Measurements from ENCODE around the gene SPECC1. TPM values are rescaled to one million over a fixed set of nuclear protein-coding genes. Genes with fewer than 3 reads are reported as not detected.

SPECC1 gene
- total and polyA plus RNA-seq, 2 donors (not counting 3 experiments of a cell fraction or from before 2014, with no cell fraction given): 5.3 to 20.4 TPM

DNA sequence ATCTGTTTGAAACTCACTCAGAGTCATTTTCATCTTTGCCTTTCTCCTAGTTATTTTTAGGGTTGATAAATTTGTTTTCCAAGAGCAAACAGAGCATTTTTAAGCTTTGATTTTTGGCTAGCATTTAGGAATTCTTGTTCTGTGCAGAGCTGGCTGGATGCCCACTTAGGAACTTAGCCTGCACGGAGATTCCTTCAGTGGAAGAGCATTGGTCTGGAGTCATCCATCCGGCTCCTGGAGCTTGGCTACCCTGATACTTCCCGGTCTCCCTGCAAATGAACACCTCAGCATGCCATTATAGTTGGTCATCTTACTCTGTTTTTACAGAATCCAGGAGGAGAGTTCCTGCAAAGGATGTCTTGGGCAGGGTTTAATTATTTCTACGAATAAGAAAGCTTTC, 57.1 kb downstream of the SPECC1 start:
- no TSS peak for BruUV-seq (replicated peaks)
- Histone ChIP-seq H3K36me3 (ENCODE audit: control insufficient read depth in 2 of 2, extremely low read depth in 1 of 2, insufficient read depth in 2 of 2, low read length in 2 of 2) (no peaks in the 10 kb centered on the region), H3K27ac (ENCODE audit: insufficient read depth, low read depth, low read length) (no peak overlapping the region), H3K27me3 (ENCODE audit: control insufficient read depth in 2 of 2, insufficient read depth in 2 of 2, low read length in 2 of 2) (no peaks in the 10 kb centered on the region), H4K20me1 (replicated peaks; ENCODE audit: control insufficient read depth, extremely low read depth, insufficient read depth, low read length) (no peaks in the 10 kb centered on the region), H3K4me1 (ENCODE audit: control insufficient read depth, extremely low read depth, insufficient read depth, low read length) (no peaks in the 10 kb centered on the region), H2AFZ (ENCODE audit: low read depth, low read length) (no peak overlapping the region), H3K9ac (replicated peaks; ENCODE audit: extremely low read depth, insufficient read depth, low read length) (no peak overlapping the region), H3K4me2 (ENCODE audit: insufficient read depth, low read length) (no peak overlapping the region), H3K9me1 (replicated peaks; ENCODE audit: control insufficient read depth, extremely low read depth, insufficient read depth, low read length) (no peaks in the 10 kb centered on the region), H3K9me3 (replicated peaks; ENCODE audit: control insufficient read depth, insufficient read depth, low read length) (no peaks in the 10 kb centered on the region), H3K79me2 (ENCODE audit: control insufficient read depth, insufficient read depth, low read length) (no peaks in the 10 kb centered on the region), H3K4me3 (replicated peaks in 1 of 3; ENCODE audit: insufficient read depth in 1 of 3, low read depth in 1 of 3, low read length in 3 of 3) (no peak overlapping the region)
- no peak for TF ChIP-seq FOS (IDR thresholded peaks at IDR 0.05; ENCODE audit: borderline replicate concordance, insufficient read depth, low read length)
- TF ChIP-seq POLR2A (IDR thresholded peaks at IDR 0.05; ENCODE audit: low read depth, low read length): no peak
- no peak for TF ChIP-seq EZH2 (IDR thresholded peaks at IDR 0.05; ENCODE audit: borderline replicate concordance, low read depth, low read length, severe bottlenecking)
- TF ChIP-seq MYC (IDR thresholded peaks at IDR 0.05; ENCODE audit: low read depth, low read length): no peak
- no peak for TF ChIP-seq CTCF (IDR thresholded peaks at IDR 0.05; ENCODE audit: extremely low read depth in 1 of 2, insufficient read depth in 1 of 2, low read depth in 1 of 2, low read length in 2 of 2)
- TF ChIP-seq JUN (IDR thresholded peaks at IDR 0.05; ENCODE audit: borderline replicate concordance, insufficient read depth, insufficient read length, low read depth): no peak
- no peak for TF ChIP-seq POLR2AphosphoS5 (IDR thresholded peaks at IDR 0.05; ENCODE audit: insufficient read depth, low read depth, low read length)
- TF ChIP-seq GATA2 (IDR thresholded peaks at IDR 0.05; ENCODE audit: insufficient read depth, insufficient read length, low read depth, low read length): no peak
- TF ChIP-seq, protein P1, sequence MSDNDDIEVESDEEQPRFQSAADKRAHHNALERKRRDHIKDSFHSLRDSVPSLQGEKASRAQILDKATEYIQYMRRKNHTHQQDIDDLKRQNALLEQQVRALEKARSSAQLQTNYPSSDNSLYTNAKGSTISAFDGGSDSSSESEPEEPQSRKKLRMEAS (IDR thresholded peaks at IDR 0.05; ENCODE audit: insufficient read depth, insufficient read length): no peak
- dilution Hi-C loops (cut with MboI; ENCODE audit: extremely low pct_ligation_motif_present, low sequenced_read_pairs): no loop called here
- no peak for DNase-seq (ENCODE audit: low read depth, low spot score)
- intact Hi-C loops (cut with micrococcal nuclease): no loop called here
- FAIRE-seq: no peak
- CTCF ChIA-PET: no interaction called here
- POLR2A ChIA-PET: no interaction called here
